ENCODE data around the gene BRINP1. TPM values are rescaled to one million over a fixed set of nuclear protein-coding genes. Genes with fewer than 3 reads are reported as not detected.

BRINP1 gene
- total and polyA plus RNA-seq, 2 of the 8 experiments (the other 6 are each of a cell fraction or from before 2014, with no cell fraction given), result 19.5 to 20.5 TPM

- no peaks in the 10 kb centered on the region for H4K20me1 ChIP-seq (replicated peaks in 1 of 2; ENCODE audit: control insufficient read depth in 1 of 2, insufficient read depth in 2 of 2, low read length in 2 of 2)
- H3K4me3 ChIP-seq (ENCODE audit: extremely low read depth in 1 of 4, insufficient read depth in 2 of 4, low read depth in 3 of 4, low read length in 4 of 4), result no peak overlapping the region
- no peak overlapping the region for H2BK12ac ChIP-seq (ENCODE audit: low read depth, low read length)
- H3K14ac ChIP-seq (ENCODE audit: insufficient read length), result no peak overlapping the region
- H3K79me2 ChIP-seq (ENCODE audit: control insufficient read depth in 1 of 2, insufficient read depth in 2 of 2, low read length in 2 of 2), result no peaks in the 10 kb centered on the region
- FAIRE-seq (no peak), DNase-seq (ENCODE audit: low read depth in 1 of 2, low spot score in 2 of 2) (no peak)
- H4K5ac ChIP-seq (ENCODE audit: insufficient read length, low read depth, low read length), result no peak overlapping the region
- no peak overlapping the region for H2BK5ac ChIP-seq (ENCODE audit: low read depth, low read length)
- no peak for TF ChIP-seq SUZ12 (IDR thresholded peaks at IDR 0.05; ENCODE audit: low read length)
- TF ChIP-seq PHF8 (conservative IDR thresholded peaks at IDR 0.05; ENCODE audit: low read depth, low read length), result no peak
- TF ChIP-seq CEBPB (IDR thresholded peaks at IDR 0.05; ENCODE audit: low read depth, low read length), result no peak
- no peak for TF ChIP-seq CHD2 (IDR thresholded peaks at IDR 0.05; ENCODE audit: low read length)
- TF ChIP-seq SIRT6 (IDR thresholded peaks at IDR 0.05; ENCODE audit: low read length), result no peak
- POLR2A ChIA-PET (ENCODE audit: partially characterized antibody), result no interaction called here
- no peak overlapping the region for H2BK15ac ChIP-seq (ENCODE audit: low read length)
- 89% methylated on average over 2 of the region's 2 CpGs; no CpG with 5 or more reads in 1 of the 2 experiments for WGBS, 2 experiments (ENCODE audit: extremely low coverage in 1 of 2, insufficient coverage in 1 of 2, insufficient read length in 1 of 2, insufficient replicate concordance in 2 of 2, low coverage in 1 of 2, low lambda C conversion rate in 2 of 2, missing lambda C conversion rate in 1 of 2)
- no peaks in the 10 kb centered on the region; a peak in 1 of 8 replicates for H3K36me3 ChIP-seq (ENCODE audit: control insufficient read depth in 2 of 4, insufficient read depth in 4 of 4, low read length in 3 of 4)
- H2BK120ac ChIP-seq (replicated peaks; ENCODE audit: low read depth, low read length), result no peak overlapping the region
- no peaks in the 10 kb centered on the region for H3K79me1 ChIP-seq (ENCODE audit: low read depth, low read length)
- H2AFZ ChIP-seq (ENCODE audit: low read length), result no peak overlapping the region
- no peak overlapping the region for H3K27ac ChIP-seq (ENCODE audit: low read depth, low read length)
- H3K23me2 ChIP-seq (ENCODE audit: low read depth, low read length), result no peaks in the 10 kb centered on the region
- H3K56ac ChIP-seq (replicated peaks; ENCODE audit: insufficient read length, low read depth, low read length), result no peak overlapping the region
- no peaks in the 10 kb centered on the region for H3K27me3 ChIP-seq (replicated peaks in 1 of 4; ENCODE audit: control insufficient read depth in 3 of 4, extremely low read depth in 1 of 4, insufficient read depth in 3 of 4, low read length in 3 of 4)
- H4K8ac ChIP-seq (ENCODE audit: extremely low read depth, insufficient read depth, low read length), result no peak overlapping the region
- no peak overlapping the region for H3K4me2 ChIP-seq (ENCODE audit: insufficient read depth in 1 of 2, low read depth in 2 of 2, low read length in 2 of 2)
- no peak overlapping the region for H3K9ac ChIP-seq (replicated peaks in 1 of 4; ENCODE audit: extremely low read depth in 1 of 4, low read depth in 3 of 4, low read length in 3 of 4)
- H2AK5ac ChIP-seq (ENCODE audit: low read depth, low read length), result no peak overlapping the region
- H4K91ac ChIP-seq (replicated peaks; ENCODE audit: insufficient read length, low read length), result no peak overlapping the region
- H2BK20ac ChIP-seq (ENCODE audit: low read length), result no peak overlapping the region
- no peaks in the 10 kb centered on the region for H3K9me3 ChIP-seq (ENCODE audit: insufficient read depth in 2 of 2, low read depth in 1 of 2, low read length in 1 of 2)
- H3K18ac ChIP-seq (ENCODE audit: extremely low read depth, low read length), result no peak overlapping the region
- H3K4ac ChIP-seq (replicated peaks; ENCODE audit: insufficient read length, low read depth, low read length), result no peak overlapping the region
- no peak overlapping the region for H3K23ac ChIP-seq (ENCODE audit: insufficient read length)
- CTCF ChIA-PET (ENCODE audit: partially characterized antibody), result interaction anchor here (0.7 to 1.2 kb wide), 3 partner anchors 35 to 1184 kb away, joined by 3 to 4 read pairs (median 3); no protein-coding TSS in a partner anchor
- H3K4me1 ChIP-seq (replicated peaks in 1 of 4; ENCODE audit: control insufficient read depth in 3 of 4, insufficient read depth in 4 of 4, low read length in 3 of 4), result no peaks in the 10 kb centered on the region
Observed at GRCh38 chr9:119126040-119126439, 243.2 kb downstream of the BRINP1 start.
